Measurements from ENCODE around the gene ROPN1L. TPM values are rescaled to one million over a fixed set of nuclear protein-coding genes. Genes with fewer than 3 reads are reported as not detected.
A peak's percentile ranks its signal among the peaks of the same experiment; 100 is the strongest.

Gene ROPN1L
- total and polyA plus RNA-seq, 2 of the 8 experiments (the other 6 are each of a cell fraction or from before 2014, with no cell fraction given): 0.24 to 0.73 TPM

DNA sequence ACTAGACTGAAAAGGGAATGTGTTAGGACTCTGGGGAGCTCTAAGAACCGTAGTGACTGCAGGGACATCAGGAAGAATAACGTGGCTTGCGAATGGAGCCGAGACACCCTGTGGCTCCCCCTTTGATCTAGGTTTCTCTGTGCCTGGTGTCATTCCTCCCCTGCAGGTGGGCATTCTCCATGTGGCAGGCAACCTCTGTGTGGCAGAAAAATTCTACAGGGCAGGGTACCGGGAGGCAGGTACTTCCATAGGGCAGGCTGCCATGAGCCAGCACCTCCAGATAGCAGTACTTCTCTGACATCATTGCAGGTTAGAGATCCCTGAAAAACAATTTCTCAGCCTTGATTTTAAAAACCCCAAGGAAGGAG lies 43.1 kb downstream of the ROPN1L start:
- Histone ChIP-seq H3K4me1 (replicated peaks in 1 of 4; ENCODE audit: control insufficient read depth in 3 of 4, insufficient read depth in 4 of 4, low read length in 3 of 4) (peaks cover 5 to 12% (median 8%) of the 10 kb centered on the region in 4 experiments; a peak in 4 of 7 replicates), H3K36me3 (ENCODE audit: control insufficient read depth in 2 of 4, insufficient read depth in 4 of 4, low read length in 3 of 4) (no peaks in the 10 kb centered on the region), H3K79me1 (ENCODE audit: low read depth, low read length) (no peaks in the 10 kb centered on the region), H3K79me2 (ENCODE audit: control insufficient read depth in 1 of 2, insufficient read depth in 2 of 2, low read length in 2 of 2) (no peaks in the 10 kb centered on the region), H2AFZ (ENCODE audit: low read length) (no peak overlapping the region; the same call in 1 of the 2 replicates), H2BK120ac (replicated peaks; ENCODE audit: low read depth, low read length) (no peak overlapping the region), H2BK12ac (ENCODE audit: low read depth, low read length) (no peak overlapping the region), H2BK20ac (ENCODE audit: low read length) (no peak overlapping the region), H2BK15ac (ENCODE audit: low read length) (0 out of 2 replicates have a peak overlapping the region, but pooled peaks have one; percentile 2), H3K23ac (ENCODE audit: insufficient read length) (no peak overlapping the region), H4K8ac (ENCODE audit: extremely low read depth, insufficient read depth, low read length) (no peak overlapping the region), H3K4ac (replicated peaks; ENCODE audit: insufficient read length, low read depth, low read length) (no peak overlapping the region), H3K27ac (ENCODE audit: low read depth, low read length) (no peak overlapping the region), H3K9me3 (ENCODE audit: insufficient read depth in 2 of 2, low read depth in 1 of 2, low read length in 1 of 2) (no peaks in the 10 kb centered on the region), H2AK5ac (ENCODE audit: low read depth, low read length) (no peak overlapping the region), H2BK5ac (ENCODE audit: low read depth, low read length) (no peak overlapping the region), H3K14ac (ENCODE audit: insufficient read length) (no peak overlapping the region), H3K23me2 (ENCODE audit: low read depth, low read length) (no peaks in the 10 kb centered on the region), H3K27me3 (replicated peaks in 1 of 4; ENCODE audit: control insufficient read depth in 3 of 4, extremely low read depth in 1 of 4, insufficient read depth in 3 of 4, low read length in 3 of 4) (no peaks in the 10 kb centered on the region), H3K9ac (replicated peaks in 1 of 4; ENCODE audit: extremely low read depth in 1 of 4, low read depth in 3 of 4, low read length in 3 of 4) (no peak overlapping the region), H3K18ac (ENCODE audit: extremely low read depth, low read length) (no peak overlapping the region), H4K5ac (ENCODE audit: insufficient read length, low read depth, low read length) (no peak overlapping the region), H4K91ac (replicated peaks; ENCODE audit: insufficient read length, low read length) (no peak overlapping the region), H3K56ac (replicated peaks; ENCODE audit: insufficient read length, low read depth, low read length) (no peak overlapping the region), H4K20me1 (replicated peaks in 1 of 2; ENCODE audit: control insufficient read depth in 1 of 2, insufficient read depth in 2 of 2, low read length in 2 of 2) (no peaks in the 10 kb centered on the region), H3K4me2 (ENCODE audit: insufficient read depth in 1 of 2, low read depth in 2 of 2, low read length in 2 of 2) (no peak overlapping the region), H3K4me3 (ENCODE audit: extremely low read depth in 1 of 4, insufficient read depth in 2 of 4, low read depth in 3 of 4, low read length in 4 of 4) (no peak overlapping the region)
- no peak for DNase-seq (ENCODE audit: low read depth in 1 of 2, low spot score in 2 of 2)
- TF ChIP-seq TEAD4 (IDR thresholded peaks at IDR 0.05; ENCODE audit: low read depth, low read length) (peak; percentile 52), RNF2 (IDR thresholded peaks at IDR 0.05; ENCODE audit: borderline replicate concordance, low read depth, low read length, missing control alignments, poor library complexity, severe bottlenecking) (no peak), EGR1 (IDR thresholded peaks at IDR 0.05; ENCODE audit: borderline replicate concordance, low read depth, low read length) (0 out of 2 replicates have a peak, but pooled peaks have one; percentile 1)
- TF ChIP-seq, protein P1, sequence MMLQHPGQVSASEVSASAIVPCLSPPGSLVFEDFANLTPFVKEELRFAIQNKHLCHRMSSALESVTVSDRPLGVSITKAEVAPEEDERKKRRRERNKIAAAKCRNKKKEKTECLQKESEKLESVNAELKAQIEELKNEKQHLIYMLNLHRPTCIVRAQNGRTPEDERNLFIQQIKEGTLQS (IDR thresholded peaks at IDR 0.05; ENCODE audit: insufficient read depth, low read depth, low read length): no peak
- TF ChIP-seq, protein P2, sequence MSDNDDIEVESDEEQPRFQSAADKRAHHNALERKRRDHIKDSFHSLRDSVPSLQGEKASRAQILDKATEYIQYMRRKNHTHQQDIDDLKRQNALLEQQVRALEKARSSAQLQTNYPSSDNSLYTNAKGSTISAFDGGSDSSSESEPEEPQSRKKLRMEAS (IDR thresholded peaks at IDR 0.05): peak; percentile 6; the same call in 1 of the 2 replicates
- ChIA-PET CTCF (ENCODE audit: partially characterized antibody) (interaction anchor here (1.3 kb wide), 1 partner anchor 12 kb away, joined by 4 read pairs; no protein-coding TSS in a partner anchor), POLR2A (ENCODE audit: partially characterized antibody) (interaction anchor here (0.9 kb wide), 1 partner anchor 17 kb away, joined by 3 read pairs; no protein-coding TSS in a partner anchor)
- 79% methylated on average over 5 of the region's 5 CpGs; no CpG with 5 or more reads in 1 of the 2 experiments for WGBS, 2 experiments (ENCODE audit: extremely low coverage in 1 of 2, insufficient coverage in 1 of 2, insufficient read length in 1 of 2, insufficient replicate concordance in 2 of 2, low coverage in 1 of 2, low lambda C conversion rate in 2 of 2, missing lambda C conversion rate in 1 of 2)
- FAIRE-seq: no peak

All from H1 (cell line).